ENCODE results near the gene CLBA1.

The CLBA1 gene

DNA sequence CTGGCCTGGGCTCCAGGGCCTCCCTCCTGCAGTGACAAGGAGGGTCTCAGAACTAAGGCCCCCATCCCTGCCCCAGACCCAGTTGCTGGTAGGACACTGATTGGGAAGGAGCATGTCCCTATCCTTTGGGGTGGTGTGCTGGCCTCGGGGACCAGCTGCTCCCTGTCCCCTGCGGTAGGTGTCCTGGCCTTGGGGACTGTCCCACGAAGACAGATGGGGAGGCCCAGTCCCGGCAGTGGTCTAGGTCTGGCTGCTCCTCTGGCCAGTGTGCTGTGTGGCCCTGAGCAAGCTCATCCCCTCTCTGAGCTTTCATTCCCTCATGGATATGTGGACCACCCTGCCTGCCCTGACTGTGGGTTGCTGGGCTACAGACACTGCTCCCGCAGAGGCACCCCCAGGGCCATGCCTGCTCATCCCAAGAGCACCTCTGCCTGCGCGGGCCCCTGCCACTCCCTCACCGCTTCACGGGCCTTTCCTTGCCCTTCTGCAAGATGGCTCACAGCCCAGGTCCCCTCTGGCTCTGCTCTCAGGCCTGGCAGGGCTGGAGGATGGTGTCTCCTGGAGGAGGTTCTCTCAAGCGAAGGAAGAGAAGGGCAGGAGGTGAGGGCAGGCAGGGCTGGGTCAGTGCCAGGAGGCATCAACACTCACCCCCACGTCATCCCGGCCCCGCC, 19.9 kb upstream of the CLBA1 start:
- Histone ChIP-seq H3K4me3 (replicated peaks; ENCODE audit: insufficient read depth, low read length) (no peak overlapping the region), H3K27me3 (ENCODE audit: insufficient read depth, poor library complexity, severe bottlenecking) (peaks cover 43% of the 10 kb centered on the region), H3K27ac (replicated peaks) (no peak overlapping the region)
- TF ChIP-seq GABPA (IDR thresholded peaks at IDR 0.05; ENCODE audit: low read depth) (no peak), SPI1 (IDR thresholded peaks at IDR 0.05; ENCODE audit: borderline replicate concordance, low read depth) (no peak), POLR2AphosphoS5 (IDR thresholded peaks at IDR 0.05; ENCODE audit: low read depth) (no peak)
- TF ChIP-seq, protein P1, sequence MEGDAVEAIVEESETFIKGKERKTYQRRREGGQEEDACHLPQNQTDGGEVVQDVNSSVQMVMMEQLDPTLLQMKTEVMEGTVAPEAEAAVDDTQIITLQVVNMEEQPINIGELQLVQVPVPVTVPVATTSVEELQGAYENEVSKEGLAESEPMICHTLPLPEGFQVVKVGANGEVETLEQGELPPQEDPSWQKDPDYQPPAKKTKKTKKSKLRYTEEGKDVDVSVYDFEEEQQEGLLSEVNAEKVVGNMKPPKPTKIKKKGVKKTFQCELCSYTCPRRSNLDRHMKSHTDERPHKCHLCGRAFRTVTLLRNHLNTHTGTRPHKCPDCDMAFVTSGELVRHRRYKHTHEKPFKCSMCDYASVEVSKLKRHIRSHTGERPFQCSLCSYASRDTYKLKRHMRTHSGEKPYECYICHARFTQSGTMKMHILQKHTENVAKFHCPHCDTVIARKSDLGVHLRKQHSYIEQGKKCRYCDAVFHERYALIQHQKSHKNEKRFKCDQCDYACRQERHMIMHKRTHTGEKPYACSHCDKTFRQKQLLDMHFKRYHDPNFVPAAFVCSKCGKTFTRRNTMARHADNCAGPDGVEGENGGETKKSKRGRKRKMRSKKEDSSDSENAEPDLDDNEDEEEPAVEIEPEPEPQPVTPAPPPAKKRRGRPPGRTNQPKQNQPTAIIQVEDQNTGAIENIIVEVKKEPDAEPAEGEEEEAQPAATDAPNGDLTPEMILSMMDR (IDR thresholded peaks at IDR 0.05; ENCODE audit: insufficient read depth, low read length): no peak
- TF ChIP-seq, protein P2, sequence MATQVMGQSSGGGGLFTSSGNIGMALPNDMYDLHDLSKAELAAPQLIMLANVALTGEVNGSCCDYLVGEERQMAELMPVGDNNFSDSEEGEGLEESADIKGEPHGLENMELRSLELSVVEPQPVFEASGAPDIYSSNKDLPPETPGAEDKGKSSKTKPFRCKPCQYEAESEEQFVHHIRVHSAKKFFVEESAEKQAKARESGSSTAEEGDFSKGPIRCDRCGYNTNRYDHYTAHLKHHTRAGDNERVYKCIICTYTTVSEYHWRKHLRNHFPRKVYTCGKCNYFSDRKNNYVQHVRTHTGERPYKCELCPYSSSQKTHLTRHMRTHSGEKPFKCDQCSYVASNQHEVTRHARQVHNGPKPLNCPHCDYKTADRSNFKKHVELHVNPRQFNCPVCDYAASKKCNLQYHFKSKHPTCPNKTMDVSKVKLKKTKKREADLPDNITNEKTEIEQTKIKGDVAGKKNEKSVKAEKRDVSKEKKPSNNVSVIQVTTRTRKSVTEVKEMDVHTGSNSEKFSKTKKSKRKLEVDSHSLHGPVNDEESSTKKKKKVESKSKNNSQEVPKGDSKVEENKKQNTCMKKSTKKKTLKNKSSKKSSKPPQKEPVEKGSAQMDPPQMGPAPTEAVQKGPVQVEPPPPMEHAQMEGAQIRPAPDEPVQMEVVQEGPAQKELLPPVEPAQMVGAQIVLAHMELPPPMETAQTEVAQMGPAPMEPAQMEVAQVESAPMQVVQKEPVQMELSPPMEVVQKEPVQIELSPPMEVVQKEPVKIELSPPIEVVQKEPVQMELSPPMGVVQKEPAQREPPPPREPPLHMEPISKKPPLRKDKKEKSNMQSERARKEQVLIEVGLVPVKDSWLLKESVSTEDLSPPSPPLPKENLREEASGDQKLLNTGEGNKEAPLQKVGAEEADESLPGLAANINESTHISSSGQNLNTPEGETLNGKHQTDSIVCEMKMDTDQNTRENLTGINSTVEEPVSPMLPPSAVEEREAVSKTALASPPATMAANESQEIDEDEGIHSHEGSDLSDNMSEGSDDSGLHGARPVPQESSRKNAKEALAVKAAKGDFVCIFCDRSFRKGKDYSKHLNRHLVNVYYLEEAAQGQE (IDR thresholded peaks at IDR 0.05; ENCODE audit: insufficient replicate concordance, low read depth): no peak
- DNase-seq (ENCODE audit: low read depth in 1 of 2, low spot score in 1 of 2): no peak

DNA sequence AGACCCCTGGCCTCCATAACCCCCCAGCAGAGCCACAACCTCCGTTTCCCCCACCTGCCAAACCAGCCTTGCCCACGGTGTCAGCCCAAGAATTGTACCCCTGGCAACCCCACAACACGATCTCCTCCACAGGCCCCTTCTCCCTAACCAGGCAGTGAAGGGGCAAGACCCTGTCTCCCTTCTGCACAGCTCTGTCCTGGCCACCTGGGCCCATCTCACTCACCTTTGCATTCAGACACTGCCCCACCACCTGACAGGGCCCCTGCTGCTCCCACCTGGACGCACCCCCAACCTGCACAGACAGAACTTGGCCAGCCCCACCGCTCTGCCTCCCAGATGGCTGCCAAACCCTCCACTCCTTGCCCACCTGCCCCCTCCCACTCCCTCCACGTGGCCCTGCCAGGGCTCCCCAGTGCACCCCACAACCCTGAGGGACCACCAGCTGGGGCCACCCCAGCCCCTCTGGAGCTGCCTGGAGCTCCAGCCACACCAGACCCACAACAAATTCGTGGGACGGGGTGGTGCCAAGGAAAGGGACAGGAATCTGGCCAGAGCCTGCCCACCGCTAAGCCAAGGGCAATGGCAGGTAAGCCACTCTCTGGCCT, 19.2 kb upstream of the CLBA1 start:
- TF ChIP-seq, protein P2 (IDR thresholded peaks at IDR 0.05; ENCODE audit: insufficient replicate concordance, low read depth): no peak
- TF ChIP-seq, protein P1 (IDR thresholded peaks at IDR 0.05; ENCODE audit: insufficient read depth, low read length): no peak
- TF ChIP-seq POLR2AphosphoS5 (IDR thresholded peaks at IDR 0.05; ENCODE audit: low read depth) (no peak), GABPA (IDR thresholded peaks at IDR 0.05; ENCODE audit: low read depth) (no peak), SPI1 (IDR thresholded peaks at IDR 0.05; ENCODE audit: borderline replicate concordance, low read depth) (no peak)
- peaks cover 43% of the 10 kb centered on the region for H3K27me3 ChIP-seq (ENCODE audit: insufficient read depth, poor library complexity, severe bottlenecking)
- no peak for DNase-seq (ENCODE audit: low read depth in 1 of 2, low spot score in 1 of 2)
- H3K27ac ChIP-seq (replicated peaks): no peak overlapping the region
- no peak overlapping the region for H3K4me3 ChIP-seq (replicated peaks; ENCODE audit: insufficient read depth, low read length)

DNA sequence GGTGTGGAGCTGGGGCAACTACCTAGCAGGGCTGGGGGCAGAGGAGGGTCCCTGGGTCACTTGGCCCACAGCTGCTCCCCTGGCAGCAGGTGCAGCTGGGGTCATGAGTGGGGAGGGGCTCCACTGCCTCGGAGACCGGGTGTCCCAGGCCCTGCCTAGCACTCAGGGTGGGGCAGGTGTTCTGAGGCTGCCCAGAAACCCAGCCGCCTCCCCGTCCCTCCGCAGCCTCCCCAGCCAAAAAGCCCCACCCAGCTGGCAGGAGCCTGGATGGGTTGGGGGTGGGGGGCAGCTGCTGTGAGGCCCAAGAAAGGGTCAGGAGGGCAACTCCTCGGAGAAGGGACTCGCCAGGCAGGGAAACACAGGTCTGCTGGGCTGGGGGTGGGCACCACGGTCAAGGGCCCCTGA, 18.6 kb upstream of the CLBA1 start:
- Histone ChIP-seq H3K27me3 (ENCODE audit: insufficient read depth, poor library complexity, severe bottlenecking) (peaks cover 43% of the 10 kb centered on the region), H3K27ac (replicated peaks) (no peak overlapping the region)
- no peak for TF ChIP-seq SPI1 (IDR thresholded peaks at IDR 0.05; ENCODE audit: borderline replicate concordance, low read depth)
- no peak for TF ChIP-seq POLR2AphosphoS5 (IDR thresholded peaks at IDR 0.05; ENCODE audit: low read depth)
- TF ChIP-seq, protein P1 (IDR thresholded peaks at IDR 0.05; ENCODE audit: insufficient read depth, low read length): no peak
- TF ChIP-seq, protein P2 (IDR thresholded peaks at IDR 0.05; ENCODE audit: insufficient replicate concordance, low read depth): no peak
- no peak for TF ChIP-seq GABPA (IDR thresholded peaks at IDR 0.05; ENCODE audit: low read depth)

More for the DNA sequence above, 18.6 kb upstream of the CLBA1 start:
- H3K4me3 ChIP-seq (replicated peaks; ENCODE audit: insufficient read depth, low read length): no peak overlapping the region
- DNase-seq (ENCODE audit: low read depth in 1 of 2, low spot score in 1 of 2): no peak

Measured in HL-60 (cell line).